GM18511 (cell line): Measurements from ENCODE around the gene MED8.

Experiments
- ATAC-seq: cut with Tn5 transposase; IDR thresholded peaks from one replicate; pipeline ENCODE4 v1.9.1; 2021; ENCODE audit warnings: mild to moderate bottlenecking, moderate library complexity; ENCODE audit not compliant: unreplicated experiment

The MED8 gene

GRCh38 chr1:43360616-43361015, 29.0 kb downstream of the MED8 start:
- ATAC-seq, result no peak

- no peak for ATAC-seq
Measured at GRCh38 chr1:43359696-43360095, 29.9 kb downstream of the MED8 start.

GRCh38 chr1:43358746-43359693, 30.6 kb downstream of the MED8 start, which contains the start of gene CDC20:
TSS of gene CDC20 (plus strand) at chr1:43358981. CDS start at chr1:43359216, 235 bp downstream.
- peak; percentile 93 for ATAC-seq

GRCh38 chr1:43358121-43358745, 31.4 kb downstream of the MED8 start:
- ATAC-seq, result no peak

- ATAC-seq, result no peak
Measured at GRCh38 chr1:43357251-43357650, 32.3 kb downstream of the MED8 start.

- no peak for ATAC-seq
Measured at GRCh38 chr1:43354936-43355335, 34.7 kb downstream of the MED8 start.

- no peak for ATAC-seq
Measured at GRCh38 chr1:43354471-43354870, 35.1 kb downstream of the MED8 start.

- ATAC-seq, result no peak
Measured at GRCh38 chr1:43352881-43353280, 36.7 kb downstream of the MED8 start.

- ATAC-seq, result no peak
Measured at GRCh38 chr1:43352351-43352705, 37.3 kb downstream of the MED8 start.

- ATAC-seq, result no peak
Measured at GRCh38 chr1:43351421-43352350, 37.9 kb downstream of the MED8 start.

GRCh38 chr1:43350976-43351375, 38.6 kb downstream of the MED8 start:
- ATAC-seq, result no peak

GRCh38 chr1:43349594-43350306, 39.9 kb downstream of the MED8 start:
- no peak for ATAC-seq

GRCh38 chr1:43348809-43349593, 40.6 kb downstream of the MED8 start:
- ATAC-seq, result no peak

GRCh38 chr1:43348343-43348808, 41.2 kb downstream of the MED8 start:
- ATAC-seq, result no peak

- ATAC-seq, result no peak
Measured at GRCh38 chr1:43346636-43347035, 43.0 kb downstream of the MED8 start.

- no peak for ATAC-seq
Measured at GRCh38 chr1:43345120-43345519, 44.5 kb downstream of the MED8 start.

GRCh38 chr1:43344267-43344850, 45.2 kb downstream of the MED8 start:
- no peak for ATAC-seq

GRCh38 chr1:43340559-43340958, 49.0 kb downstream of the MED8 start:
- no peak for ATAC-seq

- no peak for ATAC-seq
Measured at GRCh38 chr1:43339584-43340232, 49.9 kb downstream of the MED8 start.
